ENCODE data around the gene GRWD1. TPM values are rescaled to one million over a fixed set of nuclear protein-coding genes. Genes with fewer than 3 reads are reported as not detected.

GRWD1 gene
- total RNA-seq, 1 donor from 2014 or later, result 41.4 TPM

DNA sequence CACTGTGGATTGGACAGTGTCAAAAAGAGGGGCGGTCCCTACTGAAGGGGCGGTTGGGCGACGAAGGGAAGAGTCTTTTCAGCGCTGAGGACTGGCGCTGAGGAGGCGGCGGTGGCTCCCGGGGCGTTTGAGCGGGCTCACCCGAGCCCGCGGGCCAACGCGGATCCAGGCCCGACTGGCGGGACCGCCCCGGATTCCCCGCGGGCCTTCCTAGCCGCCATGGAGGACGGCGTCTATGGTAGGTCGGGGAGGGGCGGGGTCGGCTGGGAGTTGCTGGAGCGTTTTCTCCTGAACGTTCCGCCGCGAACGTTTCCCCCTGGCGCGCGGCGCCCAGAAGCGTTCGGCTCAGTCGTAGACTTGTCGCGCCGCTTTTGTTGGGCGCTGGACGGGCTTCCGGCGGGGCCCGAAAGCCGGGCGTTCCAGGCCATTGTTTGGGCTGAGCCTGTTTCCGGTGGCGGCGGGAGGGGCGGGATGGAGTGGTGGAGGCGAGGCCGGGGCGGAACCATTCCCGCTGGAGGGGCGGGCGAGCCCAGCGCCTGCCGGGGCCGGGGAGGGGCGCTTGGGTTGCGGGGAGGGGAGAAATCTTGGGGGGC is 23.6 kb downstream of the GRWD1 start, which contains the start of gene CYTH2:
TSS of gene CYTH2 (plus strand) at position 81 of the 593 bp plus-strand sequence. CDS start at position 220, 139 bp downstream.
- Mint-ChIP-seq H3K36me3 (ENCODE audit: low read depth, unreplicated experiment) (peaks cover 25% of the 10 kb centered on the region), H3K4me1 (ENCODE audit: low read depth, unreplicated experiment) (peaks cover 16% of the 10 kb centered on the region), H3K4me3 (ENCODE audit: unreplicated experiment) (peak within 1 kb of the TSS; percentile 92), H3K27ac (ENCODE audit: unreplicated experiment) (peak within 1 kb of the TSS; percentile 95), H3K27me3 (ENCODE audit: low read depth, unreplicated experiment) (no peaks in the 10 kb centered on the region), H3K9me3 (ENCODE audit: unreplicated experiment) (peaks cover 2% of the 10 kb centered on the region)
- no peak for TF ChIP-seq EZH2 (IDR thresholded peaks at IDR 0.05; ENCODE audit: insufficient read depth, low read length)
- TF ChIP-seq, protein P1, sequence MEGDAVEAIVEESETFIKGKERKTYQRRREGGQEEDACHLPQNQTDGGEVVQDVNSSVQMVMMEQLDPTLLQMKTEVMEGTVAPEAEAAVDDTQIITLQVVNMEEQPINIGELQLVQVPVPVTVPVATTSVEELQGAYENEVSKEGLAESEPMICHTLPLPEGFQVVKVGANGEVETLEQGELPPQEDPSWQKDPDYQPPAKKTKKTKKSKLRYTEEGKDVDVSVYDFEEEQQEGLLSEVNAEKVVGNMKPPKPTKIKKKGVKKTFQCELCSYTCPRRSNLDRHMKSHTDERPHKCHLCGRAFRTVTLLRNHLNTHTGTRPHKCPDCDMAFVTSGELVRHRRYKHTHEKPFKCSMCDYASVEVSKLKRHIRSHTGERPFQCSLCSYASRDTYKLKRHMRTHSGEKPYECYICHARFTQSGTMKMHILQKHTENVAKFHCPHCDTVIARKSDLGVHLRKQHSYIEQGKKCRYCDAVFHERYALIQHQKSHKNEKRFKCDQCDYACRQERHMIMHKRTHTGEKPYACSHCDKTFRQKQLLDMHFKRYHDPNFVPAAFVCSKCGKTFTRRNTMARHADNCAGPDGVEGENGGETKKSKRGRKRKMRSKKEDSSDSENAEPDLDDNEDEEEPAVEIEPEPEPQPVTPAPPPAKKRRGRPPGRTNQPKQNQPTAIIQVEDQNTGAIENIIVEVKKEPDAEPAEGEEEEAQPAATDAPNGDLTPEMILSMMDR (IDR thresholded peaks at IDR 0.05; ENCODE audit: insufficient read depth, low read depth, low read length), result no peak
- Histone ChIP-seq H3K27me3 (ENCODE audit: insufficient read depth, low read length) (no peaks in the 10 kb centered on the region), H3K36me3 (ENCODE audit: insufficient read depth, low read length) (peaks cover 29% of the 10 kb centered on the region), H3K9ac (ENCODE audit: low read length) (peak within 1 kb of the TSS; percentile 98), H3K79me2 (ENCODE audit: insufficient read depth, low read length) (peaks cover 44% of the 10 kb centered on the region), H3K9me3 (ENCODE audit: insufficient read depth, low read depth, low read length) (no peaks in the 10 kb centered on the region), H3K4me2 (ENCODE audit: low read length) (peak within 1 kb of the TSS; percentile 98), H2AFZ (ENCODE audit: low read depth, low read length) (peak within 1 kb of the TSS; percentile 57), H3K27ac (ENCODE audit: low read depth, low read length) (peak within 1 kb of the TSS; percentile 95), H3K4me1 (ENCODE audit: insufficient read depth, low read length) (peaks cover 24% of the 10 kb centered on the region), H3K4me3 (ENCODE audit: insufficient read depth, low read depth, low read length) (peak within 1 kb of the TSS; percentile 82), H4K20me1 (ENCODE audit: insufficient read depth, low read length) (peaks cover 46% of the 10 kb centered on the region)
- FAIRE-seq (no peak), DNase-seq (ENCODE audit: low read depth) (peak; percentile 65)

DNA sequence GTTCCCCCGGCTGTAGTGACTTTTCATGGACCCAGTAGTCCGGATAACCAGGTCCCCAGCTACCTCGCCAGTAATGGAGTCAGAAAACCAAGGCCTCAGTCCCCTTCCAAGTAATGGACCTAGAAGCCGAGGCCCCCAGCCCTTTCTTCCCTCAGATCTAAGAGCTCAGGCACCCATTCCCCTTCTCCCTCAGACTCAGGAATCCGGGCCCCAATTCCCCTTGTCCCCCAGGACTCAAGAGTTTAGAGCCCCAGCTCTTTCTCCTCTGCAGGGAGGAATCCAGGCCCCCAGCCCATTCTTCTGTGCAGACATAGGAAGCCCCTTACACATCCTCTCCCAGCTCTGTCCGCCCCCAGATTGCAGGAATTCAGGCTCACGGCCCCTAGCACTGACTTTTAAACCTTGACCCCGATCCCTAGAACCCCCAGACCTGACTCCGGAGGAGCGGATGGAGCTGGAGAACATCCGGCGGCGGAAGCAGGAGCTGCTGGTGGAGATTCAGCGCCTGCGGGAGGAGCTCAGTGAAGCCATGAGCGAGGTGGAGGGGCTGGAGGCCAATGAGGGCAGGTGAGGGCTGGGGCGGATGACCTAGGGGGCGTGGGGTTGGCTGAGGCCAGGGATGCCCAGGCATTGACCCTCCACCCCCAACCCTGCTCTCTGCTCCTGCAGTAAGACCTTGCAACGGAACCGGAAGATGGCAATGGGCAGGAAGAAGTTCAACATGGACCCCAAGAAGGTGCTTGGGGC is 24.3 kb downstream of the GRWD1 start:
- Mint-ChIP-seq H3K4me3 (ENCODE audit: unreplicated experiment) (peak overlapping the region; percentile 92), H3K9me3 (ENCODE audit: unreplicated experiment) (peaks cover 2% of the 10 kb centered on the region), H3K36me3 (ENCODE audit: low read depth, unreplicated experiment) (peaks cover 28% of the 10 kb centered on the region), H3K4me1 (ENCODE audit: low read depth, unreplicated experiment) (peaks cover 16% of the 10 kb centered on the region), H3K27me3 (ENCODE audit: low read depth, unreplicated experiment) (no peaks in the 10 kb centered on the region), H3K27ac (ENCODE audit: unreplicated experiment) (peak overlapping the region; percentile 80)
- peaks cover 24% of the 10 kb centered on the region for H3K4me1 ChIP-seq (ENCODE audit: insufficient read depth, low read length)
- TF ChIP-seq EZH2 (IDR thresholded peaks at IDR 0.05; ENCODE audit: insufficient read depth, low read length), result no peak
- TF ChIP-seq, protein P1 (IDR thresholded peaks at IDR 0.05; ENCODE audit: insufficient read depth, low read depth, low read length), result no peak
- H2AFZ ChIP-seq (ENCODE audit: low read depth, low read length), result no peak overlapping the region
- H3K79me2 ChIP-seq (ENCODE audit: insufficient read depth, low read length), result peaks cover 45% of the 10 kb centered on the region
- H3K9ac ChIP-seq (ENCODE audit: low read length), result peak overlapping the region; percentile 98
- peak overlapping the region; percentile 98 for H3K4me2 ChIP-seq (ENCODE audit: low read length)
- DNase-seq (ENCODE audit: low read depth) (no peak), FAIRE-seq (no peak)
- H3K27me3 ChIP-seq (ENCODE audit: insufficient read depth, low read length), result no peaks in the 10 kb centered on the region
- no peaks in the 10 kb centered on the region for H3K9me3 ChIP-seq (ENCODE audit: insufficient read depth, low read depth, low read length)
- peak overlapping the region; percentile 82 for H3K4me3 ChIP-seq (ENCODE audit: insufficient read depth, low read depth, low read length)
- peaks cover 34% of the 10 kb centered on the region for H3K36me3 ChIP-seq (ENCODE audit: insufficient read depth, low read length)
- peak overlapping the region; percentile 14 for H3K27ac ChIP-seq (ENCODE audit: low read depth, low read length)
- peaks cover 54% of the 10 kb centered on the region for H4K20me1 ChIP-seq (ENCODE audit: insufficient read depth, low read length)

Data from astrocyte (in vitro differentiated cells and primary cell).